ENCODE measurements around the gene ZNF865. TPM values are rescaled to one million over a fixed set of nuclear protein-coding genes. Genes with fewer than 3 reads are reported as not detected.

The ZNF865 gene
- total and polyA plus RNA-seq, 2 donors (not counting 1 experiment from before 2014, with no cell fraction given), result 1.2 TPM

GRCh38 chr19:55576746-55577145 is 28.7 kb upstream of the ZNF865 start:
- no peak overlapping the region for H3K4me3 ChIP-seq (replicated peaks in 1 of 4; ENCODE audit: control extremely low read depth in 1 of 4, insufficient read depth in 1 of 4, low read depth in 3 of 4, low read length in 4 of 4)
- TF ChIP-seq EZH2 (IDR thresholded peaks at IDR 0.05; ENCODE audit: low read length, missing control alignments) (no peak), CTCF (conservative IDR thresholded peaks at IDR 0.05 in 1 of 2, IDR thresholded peaks at IDR 0.05 in 1 of 2; ENCODE audit: low read depth in 1 of 2, low read length in 2 of 2) (no peak)
- peaks cover 11% of the 10 kb centered on the region for H3K79me2 ChIP-seq (ENCODE audit: control insufficient read depth, insufficient read depth, low read length)
- no peaks in the 10 kb centered on the region for H3K9me3 ChIP-seq (ENCODE audit: control insufficient read depth, insufficient read depth, low read depth, low read length)
- H3K36me3 ChIP-seq (ENCODE audit: control insufficient read depth, insufficient read depth, low read length), result peaks cover 4% of the 10 kb centered on the region
- H2AFZ ChIP-seq (ENCODE audit: low read length), result no peak overlapping the region
- no peak for DNase-seq (ENCODE audit: low read depth in 2 of 2)
- no peaks in the 10 kb centered on the region for H3K27me3 ChIP-seq (ENCODE audit: control insufficient read depth, insufficient read depth, low read length)
- no peaks in the 10 kb centered on the region for H4K20me1 ChIP-seq (ENCODE audit: control insufficient read depth, extremely low read depth, insufficient read depth, low read length)
- H3K4me1 ChIP-seq (ENCODE audit: control insufficient read depth, extremely low read depth, insufficient read depth, low read length), result peaks cover 3% of the 10 kb centered on the region
- H3K27ac ChIP-seq (ENCODE audit: insufficient read depth, low read length), result no peak overlapping the region
- no peak overlapping the region for H3K9ac ChIP-seq (ENCODE audit: insufficient read depth, low read length)
- no peak overlapping the region for H3K4me2 ChIP-seq (ENCODE audit: extremely low read depth, insufficient read depth, low read length)

- no peak for TF ChIP-seq EZH2 (IDR thresholded peaks at IDR 0.05; ENCODE audit: low read length, missing control alignments)
- no peak for TF ChIP-seq CTCF (conservative IDR thresholded peaks at IDR 0.05 in 1 of 2, IDR thresholded peaks at IDR 0.05 in 1 of 2; ENCODE audit: low read depth in 1 of 2, low read length in 2 of 2)
- Histone ChIP-seq H3K79me2 (ENCODE audit: control insufficient read depth, insufficient read depth, low read length) (peaks cover 11% of the 10 kb centered on the region), H3K27me3 (ENCODE audit: control insufficient read depth, insufficient read depth, low read length) (no peaks in the 10 kb centered on the region), H3K4me3 (replicated peaks in 1 of 4; ENCODE audit: control extremely low read depth in 1 of 4, insufficient read depth in 1 of 4, low read depth in 3 of 4, low read length in 4 of 4) (no peak overlapping the region), H4K20me1 (ENCODE audit: control insufficient read depth, extremely low read depth, insufficient read depth, low read length) (no peaks in the 10 kb centered on the region), H3K4me2 (ENCODE audit: extremely low read depth, insufficient read depth, low read length) (no peak overlapping the region), H3K4me1 (ENCODE audit: control insufficient read depth, extremely low read depth, insufficient read depth, low read length) (peaks cover 3% of the 10 kb centered on the region), H3K9ac (ENCODE audit: insufficient read depth, low read length) (no peak overlapping the region), H3K36me3 (ENCODE audit: control insufficient read depth, insufficient read depth, low read length) (peaks cover 4% of the 10 kb centered on the region), H3K27ac (ENCODE audit: insufficient read depth, low read length) (no peak overlapping the region), H3K9me3 (ENCODE audit: control insufficient read depth, insufficient read depth, low read depth, low read length) (no peaks in the 10 kb centered on the region), H2AFZ (ENCODE audit: low read length) (no peak overlapping the region)
- no peak for DNase-seq (ENCODE audit: low read depth in 2 of 2)
Measured at GRCh38 chr19:55578031-55578760, 27.3 kb upstream of the ZNF865 start.

- DNase-seq (ENCODE audit: low read depth in 2 of 2), result no peak
- Histone ChIP-seq H3K4me3 (replicated peaks in 1 of 4; ENCODE audit: control extremely low read depth in 1 of 4, insufficient read depth in 1 of 4, low read depth in 3 of 4, low read length in 4 of 4) (peak overlapping the region; percentile 77 to 89 (median 87)), H3K9me3 (ENCODE audit: control insufficient read depth, insufficient read depth, low read depth, low read length) (no peaks in the 10 kb centered on the region), H4K20me1 (ENCODE audit: control insufficient read depth, extremely low read depth, insufficient read depth, low read length) (no peaks in the 10 kb centered on the region), H3K9ac (ENCODE audit: insufficient read depth, low read length) (no peak overlapping the region), H3K27ac (ENCODE audit: insufficient read depth, low read length) (no peak overlapping the region), H3K27me3 (ENCODE audit: control insufficient read depth, insufficient read depth, low read length) (no peaks in the 10 kb centered on the region), H3K4me1 (ENCODE audit: control insufficient read depth, extremely low read depth, insufficient read depth, low read length) (peaks cover 3% of the 10 kb centered on the region), H3K36me3 (ENCODE audit: control insufficient read depth, insufficient read depth, low read length) (peaks cover 4% of the 10 kb centered on the region), H2AFZ (ENCODE audit: low read length) (no peak overlapping the region), H3K4me2 (ENCODE audit: extremely low read depth, insufficient read depth, low read length) (peak overlapping the region; percentile 94), H3K79me2 (ENCODE audit: control insufficient read depth, insufficient read depth, low read length) (peaks cover 11% of the 10 kb centered on the region)
- TF ChIP-seq CTCF (conservative IDR thresholded peaks at IDR 0.05 in 1 of 2, IDR thresholded peaks at IDR 0.05 in 1 of 2; ENCODE audit: low read depth in 1 of 2, low read length in 2 of 2), result no peak
- TF ChIP-seq EZH2 (IDR thresholded peaks at IDR 0.05; ENCODE audit: low read length, missing control alignments), result no peak
Measured at GRCh38 chr19:55578761-55579747, 26.4 kb upstream of the ZNF865 start.

All from fibroblast of lung (primary cell).